ENCODE measurements around the gene CHD6. TPM values are rescaled to one million over a fixed set of nuclear protein-coding genes. Genes with fewer than 3 reads are reported as not detected.

The CHD6 gene
- total and polyA plus RNA-seq, 2 of the 13 experiments (the other 11 are each of a cell fraction or from before 2014, with no cell fraction given), result 14.4 to 52.0 TPM

GRCh38 chr20:41533537-41534136, 84.5 kb downstream of the CHD6 start (continued):
- TF ChIP-seq ZBTB20 (CRISPR knock-in tag; IDR thresholded peaks at IDR 0.05; ENCODE audit: borderline replicate concordance, low read depth), result peak; percentile 64; the same call in 1 of the 2 replicates
- TF ChIP-seq TBX2 (CRISPR knock-in tag; IDR thresholded peaks at IDR 0.05; ENCODE audit: borderline replicate concordance), result peak; percentile 82; the same call in 1 of the 2 replicates
- TF ChIP-seq, protein P1, sequence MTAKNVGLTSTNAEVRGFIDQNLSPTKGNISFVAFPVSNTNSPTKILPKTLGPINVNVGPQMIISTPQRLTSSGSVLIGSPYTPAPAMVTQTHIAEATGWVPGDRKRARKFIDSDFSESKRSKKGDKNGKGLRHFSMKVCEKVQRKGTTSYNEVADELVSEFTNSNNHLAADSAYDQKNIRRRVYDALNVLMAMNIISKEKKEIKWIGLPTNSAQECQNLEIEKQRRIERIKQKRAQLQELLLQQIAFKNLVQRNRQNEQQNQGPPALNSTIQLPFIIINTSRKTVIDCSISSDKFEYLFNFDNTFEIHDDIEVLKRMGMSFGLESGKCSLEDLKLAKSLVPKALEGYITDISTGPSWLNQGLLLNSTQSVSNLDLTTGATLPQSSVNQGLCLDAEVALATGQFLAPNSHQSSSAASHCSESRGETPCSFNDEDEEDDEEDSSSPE (CRISPR knock-in tag; IDR thresholded peaks at IDR 0.05), result peak; percentile 55; the same call in 1 of the 2 replicates
- TF ChIP-seq SP4 (CRISPR knock-in tag; IDR thresholded peaks at IDR 0.05), result no peak
- peak; percentile 18; the same call in 1 of the 2 replicates for TF ChIP-seq STAG1 (CRISPR knock-in tag; IDR thresholded peaks at IDR 0.05)
- peak; percentile 29; the same call in 1 of the 2 replicates for TF ChIP-seq FOXP1 (IDR thresholded peaks at IDR 0.05)
- peak; percentile 98 for TF ChIP-seq FOXP1 (CRISPR knock-in tag; IDR thresholded peaks at IDR 0.05)
- TF ChIP-seq ZNF503 (CRISPR knock-in tag; IDR thresholded peaks at IDR 0.05), result peak; percentile 80
- TF ChIP-seq, protein P2, sequence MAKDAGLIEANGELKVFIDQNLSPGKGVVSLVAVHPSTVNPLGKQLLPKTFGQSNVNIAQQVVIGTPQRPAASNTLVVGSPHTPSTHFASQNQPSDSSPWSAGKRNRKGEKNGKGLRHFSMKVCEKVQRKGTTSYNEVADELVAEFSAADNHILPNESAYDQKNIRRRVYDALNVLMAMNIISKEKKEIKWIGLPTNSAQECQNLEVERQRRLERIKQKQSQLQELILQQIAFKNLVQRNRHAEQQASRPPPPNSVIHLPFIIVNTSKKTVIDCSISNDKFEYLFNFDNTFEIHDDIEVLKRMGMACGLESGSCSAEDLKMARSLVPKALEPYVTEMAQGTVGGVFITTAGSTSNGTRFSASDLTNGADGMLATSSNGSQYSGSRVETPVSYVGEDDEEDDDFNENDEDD (CRISPR knock-in tag; IDR thresholded peaks at IDR 0.05; ENCODE audit: borderline replicate concordance), result peak; percentile 14; the same call in 1 of the 2 replicates
- TF ChIP-seq NFATC3 (CRISPR knock-in tag; IDR thresholded peaks at IDR 0.05), result no peak
- 0 out of 2 replicates have a peak, but pooled peaks have one; percentile 42 for TF ChIP-seq ZNF574 (CRISPR knock-in tag; IDR thresholded peaks at IDR 0.05)
- peak; percentile 87 for TF ChIP-seq ZFX (CRISPR knock-in tag; IDR thresholded peaks at IDR 0.05; ENCODE audit: low read depth)
- TF ChIP-seq ZNF616 (CRISPR knock-in tag; IDR thresholded peaks at IDR 0.05; ENCODE audit: low read depth), result no peak
- peak; percentile 74 for TF ChIP-seq SKIL (CRISPR knock-in tag; IDR thresholded peaks at IDR 0.05; ENCODE audit: borderline replicate concordance)
- peak; percentile 73 for TF ChIP-seq IRF2 (CRISPR knock-in tag; IDR thresholded peaks at IDR 0.05)
- TF ChIP-seq TARDBP (CRISPR knock-in tag; IDR thresholded peaks at IDR 0.05), result peak; percentile 92
- TF ChIP-seq NFE2 (CRISPR knock-in tag; IDR thresholded peaks at IDR 0.05), result no peak
- TF ChIP-seq ZNF749 (CRISPR knock-in tag; IDR thresholded peaks at IDR 0.05; ENCODE audit: borderline replicate concordance), result no peak
- TF ChIP-seq, protein P3, sequence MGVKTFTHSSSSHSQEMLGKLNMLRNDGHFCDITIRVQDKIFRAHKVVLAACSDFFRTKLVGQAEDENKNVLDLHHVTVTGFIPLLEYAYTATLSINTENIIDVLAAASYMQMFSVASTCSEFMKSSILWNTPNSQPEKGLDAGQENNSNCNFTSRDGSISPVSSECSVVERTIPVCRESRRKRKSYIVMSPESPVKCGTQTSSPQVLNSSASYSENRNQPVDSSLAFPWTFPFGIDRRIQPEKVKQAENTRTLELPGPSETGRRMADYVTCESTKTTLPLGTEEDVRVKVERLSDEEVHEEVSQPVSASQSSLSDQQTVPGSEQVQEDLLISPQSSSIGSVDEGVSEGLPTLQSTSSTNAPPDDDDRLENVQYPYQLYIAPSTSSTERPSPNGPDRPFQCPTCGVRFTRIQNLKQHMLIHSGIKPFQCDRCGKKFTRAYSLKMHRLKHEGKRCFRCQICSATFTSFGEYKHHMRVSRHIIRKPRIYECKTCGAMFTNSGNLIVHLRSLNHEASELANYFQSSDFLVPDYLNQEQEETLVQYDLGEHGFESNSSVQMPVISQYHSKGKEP (CRISPR knock-in tag; IDR thresholded peaks at IDR 0.05), result no peak

All from HepG2 (cell line).